Stomach (tissue), 9 donors: ENCODE data around the gene GARS1. TPM values are rescaled to one million over a fixed set of nuclear protein-coding genes. Genes with fewer than 3 reads are reported as not detected.

Source experiments
- DNase-seq, 2 donors: peaks; one replicate each; pipeline versions ENCODE4 v3.0.0 to v3.0.0-alpha.2; 2013 to 2019
- H3K27ac ChIP-seq, 5 donors: fragments of 200-600 bp in 4 of 5; sonication (generic) in 4 of 5; one replicate each; pipeline ENCODE4 v1.5.1; 2013 to 2019; ENCODE audit warnings: mild to moderate bottlenecking in 1 of 5, moderate library complexity in 1 of 5
- H3K27me3 ChIP-seq, 3 donors: fragments of 200-600 bp; sonication (generic); one replicate each; pipeline ENCODE4 v1.5.1; 2017 to 2019; ENCODE audit warnings: mixed run types in 1 of 3
- H3K36me3 ChIP-seq, 4 donors: fragments of 200-600 bp; sonication (generic); 1 replicate in 3 of 4; 2 replicates in 1 of 4; pipeline ENCODE4 v1.5.1; 2016 to 2019
- H3K4me1 ChIP-seq, 4 donors: fragments of 200-600 bp; sonication (generic); one replicate each; pipeline ENCODE4 v1.5.1; 2016 to 2019
- H3K4me3 ChIP-seq, 4 donors: fragments of 200-600 bp; sonication (generic) in 3 of 4; one replicate each; pipeline ENCODE4 v1.5.1; 2016 to 2019; ENCODE audit warnings: mild to moderate bottlenecking in 1 of 4
- H3K9me3 ChIP-seq, 4 donors: fragments of 200-600 bp; sonication (generic); one replicate each; pipeline ENCODE4 v1.5.1; 2016 to 2019
- CTCF ChIP-seq, 7 experiments: fragments of 450-650 bp in 4 of 7; fragments of 200-600 bp in 3 of 7; sonication (generic) in 3 of 7; IDR thresholded peaks; one replicate each; pipeline ENCODE4 v1.5.1; 2016 to 2019; ENCODE audit warnings: antibody characterized with exemption in 7 of 7, control low read depth in 2 of 7, mild to moderate bottlenecking in 1 of 7
- EP300 ChIP-seq: sonication (generic); formaldehyde crosslinking; IDR thresholded peaks from one replicate; pipeline ENCODE4 v1.6.1; 2017; ENCODE audit warnings: antibody characterized with exemption
- POLR2A ChIP-seq, 4 donors: fragments of 450-650 bp; IDR thresholded peaks; one replicate each; pipeline ENCODE4 v1.6.1; 2016; ENCODE audit warnings: antibody characterized with exemption in 4 of 4, control low read depth in 2 of 4, mild to moderate bottlenecking in 1 of 4, moderate library complexity in 1 of 4
- POLR2AphosphoS5 ChIP-seq, 3 donors: sonication (generic); formaldehyde crosslinking; IDR thresholded peaks; one replicate each; pipeline ENCODE4 v1.6.1; 2016; ENCODE audit warnings: antibody characterized with exemption in 3 of 3
- WGBS, 5 donors: extraction: QIAGEN DNeasy Blood & Tissue Kit in 3 of 5; methylation state at CpG; one replicate each; pipeline versions ENCODE4 v1.1.5 to v1.1.7; 2013 to 2018; 5-methylcytosine and 5-hydroxymethylcytosine counted together
- intact Hi-C: fragments of 100-400 bp; cut with DNase I; formaldehyde crosslinking; loops from one replicate; pipeline ENCODE4 v1.15.1; 2023; ENCODE audit warnings: low total_unique reads
- polyA plus RNA-seq, 3 donors: library from polyadenylated mRNA; stranded (reverse); fragments of 200-250 nt; gene quantifications; one replicate each; pipeline ENCODE4 v1.2.3, GENCODE V29; 2013
- total RNA-seq, 5 donors: library from RNA; depleted of rRNA; stranded (reverse); fragments of >200 nt; gene quantifications; one replicate each; pipeline versions ENCODE4 v1.1.0 to v1.2.3, GENCODE V29; 2014 to 2016
- donor health status: healthy with polysubstance abuse.
- donor health status: Bipolar disorder and iron deficiency.
- donor health status: healthy.

GARS1 gene
- total and polyA plus RNA-seq, 8 donors: 37.5 to 124 (median 74.8) TPM

GRCh38 chr7:30655096-30655970 lies 60.7 kb downstream of the GARS1 start:
- H3K27ac ChIP-seq: no peak overlapping the region
- H3K27me3 ChIP-seq: no peaks in the 10 kb centered on the region
- TF ChIP-seq POLR2AphosphoS5 (IDR thresholded peaks at IDR 0.05) (no peak), EP300 (no peak), CTCF (IDR thresholded peaks at IDR 0.05) (no peak), POLR2A (IDR thresholded peaks at IDR 0.05) (no peak)
- DNase-seq: peak in 1 of 2 donors; percentile 11
- no peaks in the 10 kb centered on the region for H3K9me3 ChIP-seq
- no peaks in the 10 kb centered on the region for H3K4me1 ChIP-seq
- intact Hi-C loops: no loop called here
- no peaks in the 10 kb centered on the region for H3K36me3 ChIP-seq
- 90 to 93% (median 92%) methylated on average over 17 to 22 of the region's 22 CpGs for WGBS, 5 donors
- H3K4me3 ChIP-seq: no peak overlapping the region

- 78 to 86% (median 83%) methylated on average over 20 to 21 of the region's 21 CpGs for WGBS, 5 donors
- Histone ChIP-seq H3K9me3 (no peaks in the 10 kb centered on the region), H3K27me3 (no peaks in the 10 kb centered on the region), H3K27ac (no peak overlapping the region), H3K36me3 (no peaks in the 10 kb centered on the region), H3K4me3 (no peak overlapping the region), H3K4me1 (no peaks in the 10 kb centered on the region)
- no peak for TF ChIP-seq EP300
- no peak for TF ChIP-seq POLR2A (IDR thresholded peaks at IDR 0.05)
- TF ChIP-seq CTCF (IDR thresholded peaks at IDR 0.05): no peak
- intact Hi-C loops: no loop called here
- DNase-seq: no peak
Measured at GRCh38 chr7:30656006-30656957, 61.6 kb downstream of the GARS1 start.

DNA sequence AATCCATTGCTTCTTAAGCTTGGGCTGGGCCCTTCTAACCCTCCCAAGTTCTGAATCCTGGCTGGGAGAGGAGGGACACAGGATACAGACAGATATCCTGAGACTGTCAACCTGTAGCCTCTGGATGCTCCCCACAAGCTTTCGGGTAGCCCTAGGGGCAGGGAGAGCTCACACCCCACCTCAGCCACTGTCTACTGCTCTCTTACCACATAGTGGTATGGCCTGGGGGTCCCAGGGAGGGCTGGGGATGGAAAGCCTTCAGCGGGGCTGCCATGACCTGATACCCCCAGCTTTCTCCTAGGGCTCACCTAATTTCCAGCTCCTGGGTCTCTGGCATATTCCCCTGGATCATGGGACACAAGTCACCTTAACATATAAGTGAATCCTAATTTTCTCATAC lies 62.5 kb downstream of the GARS1 start:
- no peaks in the 10 kb centered on the region for H3K9me3 ChIP-seq
- H3K36me3 ChIP-seq: no peaks in the 10 kb centered on the region
- DNase-seq: no peak
- 89 to 100% (median 94%) methylated on average over 2 of the region's 2 CpGs for WGBS, 5 donors
- TF ChIP-seq POLR2AphosphoS5 (IDR thresholded peaks at IDR 0.05) (no peak), CTCF (IDR thresholded peaks at IDR 0.05) (no peak), POLR2A (IDR thresholded peaks at IDR 0.05) (no peak), EP300 (no peak)
- intact Hi-C loops: no loop called here
- H3K27ac ChIP-seq: no peak overlapping the region
- peaks cover 0 to 2% (median 0%) of the 10 kb centered on the region in 3 donors for H3K27me3 ChIP-seq
- no peaks in the 10 kb centered on the region for H3K4me1 ChIP-seq
- H3K4me3 ChIP-seq: no peak overlapping the region

GRCh38 chr7:30658479-30659074 lies 63.9 kb downstream of the GARS1 start:
- intact Hi-C loops: no loop called here
- Histone ChIP-seq H3K4me1 (no peaks in the 10 kb centered on the region), H3K27ac (no peak overlapping the region), H3K27me3 (peaks cover 0 to 15% (median 0%) of the 10 kb centered on the region in 3 donors), H3K9me3 (no peaks in the 10 kb centered on the region), H3K4me3 (no peak overlapping the region), H3K36me3 (no peaks in the 10 kb centered on the region)
- no peak for DNase-seq
- TF ChIP-seq POLR2A (IDR thresholded peaks at IDR 0.05) (no peak), CTCF (IDR thresholded peaks at IDR 0.05) (no peak), EP300 (no peak), POLR2AphosphoS5 (IDR thresholded peaks at IDR 0.05) (no peak)
- 65 to 79% (median 70%) methylated on average over 3 of the region's 3 CpGs for WGBS, 5 donors
